VCaP (cell line): Measurements from ENCODE around the gene ERBB2.

Source experiments
- H3K27ac ChIP-seq: fragments of 450-650 bp; 2 replicates; pipeline ENCODE4 v1.5.1; 2017
- TF ChIP-seq, protein P1 (sequence below): fragments of 450-650 bp; conservative IDR thresholded peaks from 2 replicates; pipeline ENCODE4 v1.5.1; 2017; ENCODE audit warnings: mild to moderate bottlenecking, moderate library complexity

The ERBB2 gene

GRCh38 chr17:39697961-39698360, 1.9 kb upstream of the ERBB2 start:
- TF ChIP-seq, protein P1, sequence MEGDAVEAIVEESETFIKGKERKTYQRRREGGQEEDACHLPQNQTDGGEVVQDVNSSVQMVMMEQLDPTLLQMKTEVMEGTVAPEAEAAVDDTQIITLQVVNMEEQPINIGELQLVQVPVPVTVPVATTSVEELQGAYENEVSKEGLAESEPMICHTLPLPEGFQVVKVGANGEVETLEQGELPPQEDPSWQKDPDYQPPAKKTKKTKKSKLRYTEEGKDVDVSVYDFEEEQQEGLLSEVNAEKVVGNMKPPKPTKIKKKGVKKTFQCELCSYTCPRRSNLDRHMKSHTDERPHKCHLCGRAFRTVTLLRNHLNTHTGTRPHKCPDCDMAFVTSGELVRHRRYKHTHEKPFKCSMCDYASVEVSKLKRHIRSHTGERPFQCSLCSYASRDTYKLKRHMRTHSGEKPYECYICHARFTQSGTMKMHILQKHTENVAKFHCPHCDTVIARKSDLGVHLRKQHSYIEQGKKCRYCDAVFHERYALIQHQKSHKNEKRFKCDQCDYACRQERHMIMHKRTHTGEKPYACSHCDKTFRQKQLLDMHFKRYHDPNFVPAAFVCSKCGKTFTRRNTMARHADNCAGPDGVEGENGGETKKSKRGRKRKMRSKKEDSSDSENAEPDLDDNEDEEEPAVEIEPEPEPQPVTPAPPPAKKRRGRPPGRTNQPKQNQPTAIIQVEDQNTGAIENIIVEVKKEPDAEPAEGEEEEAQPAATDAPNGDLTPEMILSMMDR = no peak
- no peak overlapping the region for H3K27ac ChIP-seq

DNA sequence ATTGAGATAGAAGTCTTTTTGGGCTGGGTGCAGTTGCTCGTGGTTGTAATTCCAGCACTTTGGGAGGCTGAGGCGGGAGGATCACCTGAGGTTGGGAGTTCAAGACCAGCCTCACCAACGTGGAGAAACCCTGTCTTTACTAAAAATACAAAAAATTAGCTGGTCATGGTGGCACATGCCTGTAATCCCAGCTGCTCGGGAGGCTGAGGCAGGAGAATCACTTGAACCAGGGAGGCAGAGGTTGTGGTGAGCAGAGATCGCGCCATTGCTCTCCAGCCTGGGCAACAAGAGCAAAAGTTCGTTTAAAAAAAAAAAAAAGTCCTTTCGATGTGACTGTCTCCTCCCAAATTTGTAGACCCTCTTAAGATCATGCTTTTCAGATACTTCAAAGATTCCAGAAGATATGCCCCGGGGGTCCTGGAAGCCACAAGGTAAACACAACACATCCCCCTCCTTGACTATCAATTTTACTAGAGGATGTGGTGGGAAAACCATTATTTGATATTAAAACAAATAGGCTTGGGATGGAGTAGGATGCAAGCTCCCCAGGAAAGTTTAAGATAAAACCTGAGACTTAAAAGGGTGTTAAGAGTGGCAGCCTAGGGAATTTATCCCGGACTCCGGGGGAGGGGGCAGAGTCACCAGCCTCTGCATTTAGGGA, 577 bp upstream of the ERBB2 start:
- H3K27ac ChIP-seq = peak overlapping the region; percentile 71; the same call in 1 of the 2 replicates

GRCh38 chr17:39700148-39700987, 504 bp downstream of the ERBB2 start:
- peak overlapping the region; percentile 71; the same call in 1 of the 2 replicates for H3K27ac ChIP-seq
- TF ChIP-seq, protein P1 = no peak

DNA sequence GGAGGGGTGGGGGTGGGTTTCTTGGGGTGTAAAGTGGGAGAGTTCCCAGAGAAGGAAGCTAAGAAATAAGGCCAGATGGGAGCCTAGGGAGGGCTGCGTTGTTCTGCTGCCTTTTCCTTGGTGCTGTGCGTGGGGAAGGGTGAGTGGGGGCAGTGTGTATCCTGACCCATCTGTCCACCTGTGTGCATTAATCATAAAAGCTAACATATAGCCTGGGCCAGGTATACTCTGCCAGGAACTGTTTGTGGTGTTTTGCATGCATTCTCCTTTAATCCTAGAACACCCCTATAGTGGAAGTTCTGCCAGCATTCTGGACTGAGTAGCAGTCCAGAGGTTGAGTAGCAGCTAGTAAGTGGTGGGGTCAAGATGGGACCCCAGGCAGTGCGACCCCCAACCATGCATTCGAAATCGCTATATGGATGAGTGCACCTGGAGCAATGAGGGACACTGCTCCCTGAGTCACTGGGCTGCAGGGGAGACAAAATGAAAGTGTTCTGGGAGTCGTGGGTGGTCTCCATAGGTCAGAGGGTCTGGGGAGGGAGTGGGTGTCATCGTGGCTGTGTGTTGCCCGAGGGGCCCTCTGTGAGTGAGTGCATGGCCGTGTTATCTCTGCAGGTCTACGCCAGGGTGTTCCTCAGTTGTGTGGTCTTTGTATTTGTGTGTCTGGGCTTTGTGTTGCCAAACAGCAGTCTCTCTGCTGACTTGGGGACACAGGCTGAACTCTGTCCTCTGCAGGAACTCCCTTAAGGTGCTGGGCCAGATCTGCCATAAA, 1.3 kb downstream of the ERBB2 start:
- TF ChIP-seq, protein P1 = no peak
- H3K27ac ChIP-seq = no peak overlapping the region

DNA sequence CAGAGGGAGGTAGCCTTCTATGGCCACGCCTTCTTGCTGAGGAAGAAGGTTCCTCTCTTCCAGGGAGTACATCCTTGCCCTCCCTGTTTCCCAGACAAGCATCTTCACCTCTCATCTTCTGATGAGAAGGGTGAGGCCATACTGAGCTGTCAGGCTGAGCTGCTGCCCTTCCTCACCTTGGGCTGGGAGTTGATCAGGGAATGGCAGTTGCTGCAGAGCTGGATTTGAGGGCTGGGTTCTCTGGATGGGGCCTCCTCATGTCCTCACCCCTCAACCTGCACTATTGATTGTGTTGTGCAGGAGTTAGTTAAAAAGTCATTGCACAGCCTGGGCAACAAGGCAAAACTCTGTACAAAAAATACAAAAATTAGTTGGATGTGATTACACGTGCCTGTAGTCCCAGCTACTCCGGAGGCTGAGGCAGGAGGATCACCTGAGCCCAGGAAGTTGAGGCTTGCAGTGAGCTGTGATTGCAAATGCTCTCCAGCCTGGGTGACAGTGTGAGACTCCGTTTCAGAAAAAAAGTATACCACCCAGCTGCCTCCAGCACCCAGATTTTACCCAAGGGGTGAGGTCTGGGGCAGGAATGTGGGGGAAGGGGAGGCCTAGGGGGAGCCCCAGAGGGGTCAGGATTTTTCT, 2.0 kb downstream of the ERBB2 start:
- no peak overlapping the region for H3K27ac ChIP-seq
- TF ChIP-seq, protein P1 = no peak

GRCh38 chr17:39702901-39703893, 3.3 kb downstream of the ERBB2 start:
- TF ChIP-seq, protein P1 = no peak
- H3K27ac ChIP-seq = peak overlapping the region; percentile 94; the same call in 1 of the 2 replicates

DNA sequence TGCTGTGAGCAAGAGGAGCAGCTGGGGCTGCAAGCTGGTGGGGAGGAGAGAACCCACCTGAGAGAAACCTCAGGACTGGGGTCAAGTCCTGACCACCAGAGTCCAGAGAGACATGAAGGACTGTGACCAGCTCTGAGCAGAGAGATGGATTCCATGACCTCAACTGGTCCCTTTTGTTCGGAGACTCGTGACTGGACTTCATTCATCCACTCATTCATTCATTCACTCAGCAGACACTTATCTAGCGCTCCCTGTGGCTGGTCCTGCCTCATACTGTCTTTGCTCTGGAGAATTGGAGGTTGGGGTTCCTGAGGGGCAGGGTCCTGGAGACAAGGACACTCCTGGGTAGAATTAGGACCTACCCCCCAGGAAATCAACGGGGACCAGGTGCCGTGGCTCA, 4.0 kb downstream of the ERBB2 start:
- H3K27ac ChIP-seq = peak overlapping the region; percentile 94; the same call in 1 of the 2 replicates
- TF ChIP-seq, protein P1 = no peak
